ENCODE data around the gene PXDC1. TPM values are rescaled to one million over a fixed set of nuclear protein-coding genes. Genes with fewer than 3 reads are reported as not detected.

PXDC1 gene
- polyA plus RNA-seq, 1 donor from 2014 or later = 3.9 TPM

DNA sequence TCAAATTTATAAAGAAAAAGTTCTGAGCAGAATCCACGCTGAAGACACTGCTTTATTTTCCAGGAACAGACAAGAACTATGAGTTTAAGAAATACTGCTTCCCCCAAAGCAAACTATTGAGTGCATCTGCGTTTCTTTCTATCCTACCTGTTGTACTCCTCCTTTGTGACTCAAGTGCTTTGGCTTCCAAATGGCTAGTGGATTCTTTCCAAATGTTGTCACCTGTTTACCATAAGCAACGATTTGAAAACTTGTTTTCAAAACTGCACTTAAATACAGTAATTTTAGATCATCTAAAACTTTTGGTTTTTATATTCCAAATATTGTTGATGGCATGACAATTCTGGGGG, 9.5 kb downstream of the PXDC1 start:
- Histone ChIP-seq H3K79me2 (replicated peaks; ENCODE audit: insufficient read depth, low read length) (no peaks in the 10 kb centered on the region), H3K9ac (ENCODE audit: low read length) (no peak overlapping the region), H4K20me1 (ENCODE audit: insufficient read depth) (no peaks in the 10 kb centered on the region), H3K27me3 (ENCODE audit: insufficient read depth, low read depth, low read length) (no peaks in the 10 kb centered on the region), H3K36me3 (ENCODE audit: insufficient read depth, low read length) (no peaks in the 10 kb centered on the region), H3K4me3 (ENCODE audit: low read length) (no peak overlapping the region), H2AFZ (ENCODE audit: low read depth, low read length) (no peak overlapping the region), H3K9me3 (ENCODE audit: low read length) (no peaks in the 10 kb centered on the region), H3K27ac (ENCODE audit: low read length) (no peak overlapping the region), H3K4me2 (ENCODE audit: low read length) (no peak overlapping the region), H3F3A (ENCODE audit: insufficient read depth, low read length, poor library complexity, severe bottlenecking) (no peaks in the 10 kb centered on the region), H3K9me2 (ENCODE audit: insufficient read depth, low read length) (no peaks in the 10 kb centered on the region)
- TF ChIP-seq, protein P1, sequence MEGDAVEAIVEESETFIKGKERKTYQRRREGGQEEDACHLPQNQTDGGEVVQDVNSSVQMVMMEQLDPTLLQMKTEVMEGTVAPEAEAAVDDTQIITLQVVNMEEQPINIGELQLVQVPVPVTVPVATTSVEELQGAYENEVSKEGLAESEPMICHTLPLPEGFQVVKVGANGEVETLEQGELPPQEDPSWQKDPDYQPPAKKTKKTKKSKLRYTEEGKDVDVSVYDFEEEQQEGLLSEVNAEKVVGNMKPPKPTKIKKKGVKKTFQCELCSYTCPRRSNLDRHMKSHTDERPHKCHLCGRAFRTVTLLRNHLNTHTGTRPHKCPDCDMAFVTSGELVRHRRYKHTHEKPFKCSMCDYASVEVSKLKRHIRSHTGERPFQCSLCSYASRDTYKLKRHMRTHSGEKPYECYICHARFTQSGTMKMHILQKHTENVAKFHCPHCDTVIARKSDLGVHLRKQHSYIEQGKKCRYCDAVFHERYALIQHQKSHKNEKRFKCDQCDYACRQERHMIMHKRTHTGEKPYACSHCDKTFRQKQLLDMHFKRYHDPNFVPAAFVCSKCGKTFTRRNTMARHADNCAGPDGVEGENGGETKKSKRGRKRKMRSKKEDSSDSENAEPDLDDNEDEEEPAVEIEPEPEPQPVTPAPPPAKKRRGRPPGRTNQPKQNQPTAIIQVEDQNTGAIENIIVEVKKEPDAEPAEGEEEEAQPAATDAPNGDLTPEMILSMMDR (IDR thresholded peaks at IDR 0.05; ENCODE audit: poor library complexity, severe bottlenecking) = no peak
- TF ChIP-seq RAD21 (conservative IDR thresholded peaks at IDR 0.05) (no peak), EP300 (conservative IDR thresholded peaks at IDR 0.05; ENCODE audit: poor library complexity, severe bottlenecking) (no peak), SMC3 (conservative IDR thresholded peaks at IDR 0.05; ENCODE audit: poor library complexity) (no peak), EZH2 (IDR thresholded peaks at IDR 0.05; ENCODE audit: borderline replicate concordance, insufficient read depth, low read length, poor library complexity, severe bottlenecking) (no peak), TAF1 (IDR thresholded peaks at IDR 0.05; ENCODE audit: low read depth) (no peak), POLR2AphosphoS5 (IDR thresholded peaks at IDR 0.05) (no peak), MXI1 (conservative IDR thresholded peaks at IDR 0.05; ENCODE audit: poor library complexity, severe bottlenecking) (no peak)
- TF ChIP-seq, protein P2, sequence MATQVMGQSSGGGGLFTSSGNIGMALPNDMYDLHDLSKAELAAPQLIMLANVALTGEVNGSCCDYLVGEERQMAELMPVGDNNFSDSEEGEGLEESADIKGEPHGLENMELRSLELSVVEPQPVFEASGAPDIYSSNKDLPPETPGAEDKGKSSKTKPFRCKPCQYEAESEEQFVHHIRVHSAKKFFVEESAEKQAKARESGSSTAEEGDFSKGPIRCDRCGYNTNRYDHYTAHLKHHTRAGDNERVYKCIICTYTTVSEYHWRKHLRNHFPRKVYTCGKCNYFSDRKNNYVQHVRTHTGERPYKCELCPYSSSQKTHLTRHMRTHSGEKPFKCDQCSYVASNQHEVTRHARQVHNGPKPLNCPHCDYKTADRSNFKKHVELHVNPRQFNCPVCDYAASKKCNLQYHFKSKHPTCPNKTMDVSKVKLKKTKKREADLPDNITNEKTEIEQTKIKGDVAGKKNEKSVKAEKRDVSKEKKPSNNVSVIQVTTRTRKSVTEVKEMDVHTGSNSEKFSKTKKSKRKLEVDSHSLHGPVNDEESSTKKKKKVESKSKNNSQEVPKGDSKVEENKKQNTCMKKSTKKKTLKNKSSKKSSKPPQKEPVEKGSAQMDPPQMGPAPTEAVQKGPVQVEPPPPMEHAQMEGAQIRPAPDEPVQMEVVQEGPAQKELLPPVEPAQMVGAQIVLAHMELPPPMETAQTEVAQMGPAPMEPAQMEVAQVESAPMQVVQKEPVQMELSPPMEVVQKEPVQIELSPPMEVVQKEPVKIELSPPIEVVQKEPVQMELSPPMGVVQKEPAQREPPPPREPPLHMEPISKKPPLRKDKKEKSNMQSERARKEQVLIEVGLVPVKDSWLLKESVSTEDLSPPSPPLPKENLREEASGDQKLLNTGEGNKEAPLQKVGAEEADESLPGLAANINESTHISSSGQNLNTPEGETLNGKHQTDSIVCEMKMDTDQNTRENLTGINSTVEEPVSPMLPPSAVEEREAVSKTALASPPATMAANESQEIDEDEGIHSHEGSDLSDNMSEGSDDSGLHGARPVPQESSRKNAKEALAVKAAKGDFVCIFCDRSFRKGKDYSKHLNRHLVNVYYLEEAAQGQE (IDR thresholded peaks at IDR 0.05; ENCODE audit: borderline replicate concordance) = no peak

DNA sequence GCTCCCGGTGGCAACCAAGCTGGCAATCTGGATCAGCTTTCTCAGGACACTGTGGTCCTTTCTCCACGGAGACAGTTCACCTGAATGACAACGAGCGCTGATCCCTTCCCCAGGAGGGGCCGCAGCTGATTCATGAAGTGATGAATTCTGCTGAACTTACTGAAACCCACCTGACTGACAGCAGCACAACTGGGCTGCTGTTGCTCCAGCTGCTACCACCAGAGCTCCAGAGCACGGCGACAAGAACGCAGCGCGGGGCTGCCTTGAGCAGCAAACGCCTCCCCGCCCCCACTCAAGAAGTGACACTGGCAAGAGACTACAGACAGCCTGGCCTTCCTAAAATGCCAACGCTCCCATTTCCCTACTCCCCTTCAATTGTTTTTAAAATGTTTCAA, 10.0 kb downstream of the PXDC1 start:
- Histone ChIP-seq H2AFZ (ENCODE audit: low read depth, low read length) (no peak overlapping the region), H3F3A (ENCODE audit: insufficient read depth, low read length, poor library complexity, severe bottlenecking) (no peaks in the 10 kb centered on the region), H3K9me2 (ENCODE audit: insufficient read depth, low read length) (no peaks in the 10 kb centered on the region), H3K9ac (ENCODE audit: low read length) (no peak overlapping the region), H3K4me2 (ENCODE audit: low read length) (no peak overlapping the region), H3K9me3 (ENCODE audit: low read length) (no peaks in the 10 kb centered on the region), H3K27me3 (ENCODE audit: insufficient read depth, low read depth, low read length) (no peaks in the 10 kb centered on the region), H4K20me1 (ENCODE audit: insufficient read depth) (no peaks in the 10 kb centered on the region), H3K36me3 (ENCODE audit: insufficient read depth, low read length) (no peaks in the 10 kb centered on the region), H3K27ac (ENCODE audit: low read length) (no peak overlapping the region), H3K79me2 (replicated peaks; ENCODE audit: insufficient read depth, low read length) (no peaks in the 10 kb centered on the region), H3K4me3 (ENCODE audit: low read length) (no peak overlapping the region)
- TF ChIP-seq, protein P2 (IDR thresholded peaks at IDR 0.05; ENCODE audit: borderline replicate concordance) = no peak
- TF ChIP-seq SMC3 (conservative IDR thresholded peaks at IDR 0.05; ENCODE audit: poor library complexity) = no peak
- no peak for TF ChIP-seq POLR2AphosphoS5 (IDR thresholded peaks at IDR 0.05)
- TF ChIP-seq RAD21 (conservative IDR thresholded peaks at IDR 0.05) = no peak
- no peak for TF ChIP-seq EP300 (conservative IDR thresholded peaks at IDR 0.05; ENCODE audit: poor library complexity, severe bottlenecking)
- TF ChIP-seq, protein P1 (IDR thresholded peaks at IDR 0.05; ENCODE audit: poor library complexity, severe bottlenecking) = no peak
- no peak for TF ChIP-seq EZH2 (IDR thresholded peaks at IDR 0.05; ENCODE audit: borderline replicate concordance, insufficient read depth, low read length, poor library complexity, severe bottlenecking)
- TF ChIP-seq TAF1 (IDR thresholded peaks at IDR 0.05; ENCODE audit: low read depth) = no peak
- no peak for TF ChIP-seq MXI1 (conservative IDR thresholded peaks at IDR 0.05; ENCODE audit: poor library complexity, severe bottlenecking)

Data from neural cell (in vitro differentiated cells).